ENCODE results near the gene CATSPERD. TPM values are rescaled to one million over a fixed set of nuclear protein-coding genes. Genes with fewer than 3 reads are reported as not detected.
A peak's percentile ranks its signal among the peaks of the same experiment; 100 is the strongest.

The CATSPERD gene
- total and polyA plus RNA-seq, 9 of the 15 experiments (the other 6 are each of a cell fraction or from before 2014, with no cell fraction given): not detected

- no peak for TF ChIP-seq HBP1 (CRISPR knock-in tag; IDR thresholded peaks at IDR 0.05)
- no peak for TF ChIP-seq SRF (CRISPR knock-in tag; IDR thresholded peaks at IDR 0.05)
- no peak for TF ChIP-seq SFPQ (IDR thresholded peaks at IDR 0.05; ENCODE audit: low read depth, low read length)
- no peak for TF ChIP-seq U2AF2 (optimal IDR thresholded peaks at IDR 0.05; ENCODE audit: low read depth, low read length)
- TF ChIP-seq ZNF354B (CRISPR knock-in tag; IDR thresholded peaks at IDR 0.05): no peak
Observed at GRCh38 chr19:5824751-5825150, 104.3 kb downstream of the CATSPERD start (continued).

GRCh38 chr19:5825178-5825577 is 104.7 kb downstream of the CATSPERD start:
- no peak for ATAC-seq
- H3K27ac ChIP-seq (ENCODE audit: extremely low read depth, low read depth, low read length): no peak overlapping the region
- DNase-seq (ENCODE audit: extremely low read depth in 1 of 4, low spot score in 3 of 4): no peak
- in situ Hi-C loops (cut with MboI): no loop called here
- intact Hi-C loops (cut with micrococcal nuclease): no loop called here
- POLR2A ChIA-PET: no interaction called here
- H3K4me3 ChIP-seq: no peak overlapping the region
- no peaks in the 10 kb centered on the region for H3K27me3 ChIP-seq (ENCODE audit: control insufficient read depth in 2 of 2, insufficient read depth in 2 of 2, low read length in 2 of 2)
- FAIRE-seq: no peak
- H3K9me3 ChIP-seq (replicated peaks; ENCODE audit: control insufficient read depth, insufficient read depth, low read depth, low read length): no peaks in the 10 kb centered on the region
- no peaks in the 10 kb centered on the region; the same call in 1 of the 2 replicates for H4K20me1 ChIP-seq (replicated peaks; ENCODE audit: control insufficient read depth, insufficient read depth, low read length)
- peaks cover 6 to 68% of the 10 kb centered on the region in 2 experiments; a peak in 4 of 5 replicates for H3K4me1 ChIP-seq (replicated peaks in 1 of 2; ENCODE audit: control insufficient read depth in 2 of 2, insufficient read depth in 2 of 2, low read length in 2 of 2)
- no peak overlapping the region for H2AFZ ChIP-seq (ENCODE audit: low read depth, low read length)
- peaks cover 3% of the 10 kb centered on the region for H3K9me1 ChIP-seq (ENCODE audit: control insufficient read depth, insufficient read depth, low read length)
- peaks cover 4% of the 10 kb centered on the region; the same call in 1 of the 3 replicates for H3K79me2 ChIP-seq (ENCODE audit: control insufficient read depth, insufficient read depth, low read length)
- H3K9ac ChIP-seq (ENCODE audit: insufficient read depth in 1 of 2, low read depth in 2 of 2, low read length in 2 of 2): no peak overlapping the region
- CTCF ChIA-PET (ENCODE audit: low intra/inter-chr PET ratio): interaction anchor here (0.6 kb wide), 1 partner anchor 135 kb away, joined by 3 read pairs; the partner anchor contains the start of gene RPL36
- no peaks in the 10 kb centered on the region for H3K36me3 ChIP-seq (ENCODE audit: control insufficient read depth, insufficient read depth, low read length)
- BruUV-seq (replicated peaks): no TSS peak
- H3K4me2 ChIP-seq (ENCODE audit: insufficient read depth, low read length): no peak overlapping the region
- TF ChIP-seq ZBTB34 (CRISPR knock-in tag; IDR thresholded peaks at IDR 0.05): no peak
- 0 out of 2 replicates have a peak, but pooled peaks have one; percentile 38 for TF ChIP-seq HNRNPL (IDR thresholded peaks at IDR 0.05; ENCODE audit: low read depth, low read length)
- no peak for TF ChIP-seq HMG20B (CRISPR knock-in tag; IDR thresholded peaks at IDR 0.05)
- no peak for TF ChIP-seq KLF10 (CRISPR knock-in tag; IDR thresholded peaks at IDR 0.05)
- 86% methylated on average over 18 of the region's 21 CpGs for WGBS (ENCODE audit: insufficient coverage, low coverage, missing lambda C conversion rate)

Measured in K562 (cell line).